GM12892 (cell line): Measurements from ENCODE around the gene CD55.

ENCODE experiments used
- POLR2A ChIP-seq: IDR thresholded peaks from 2 replicates; pipeline ENCODE4 v1.6.1; 2011; ENCODE audit warnings: low read depth, low read length, control low read depth
- TAF1 ChIP-seq: IDR thresholded peaks from 2 replicates; pipeline ENCODE4 v1.6.1; 2011; ENCODE audit warnings: low read depth, mild to moderate bottlenecking, control low read depth, low read length, borderline replicate concordance

DNA sequence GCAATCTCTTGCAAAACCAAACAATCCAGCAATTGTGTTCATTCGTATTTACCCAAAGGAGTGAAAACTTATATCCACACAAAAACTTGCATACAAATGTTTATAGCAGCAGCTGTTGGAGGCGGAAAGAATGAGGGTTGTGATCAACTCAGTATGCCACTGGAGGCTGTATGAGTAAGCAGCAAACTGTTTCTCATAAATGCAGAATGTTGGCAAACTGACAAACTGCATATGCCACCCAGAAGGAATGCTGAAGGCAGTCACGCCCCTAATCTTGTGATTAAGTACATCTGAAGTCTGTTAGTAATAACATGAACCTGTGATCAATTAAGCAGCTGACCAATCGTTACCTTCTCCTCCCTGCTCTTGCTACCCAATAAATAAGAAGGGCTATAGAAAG is 72.1 kb downstream of the CD55 start:
- TF ChIP-seq POLR2A: no peak
- no peak for TF ChIP-seq TAF1
